Activated CD8-positive, alpha-beta T cell treated with anti-CD3 and anti-CD28 coated beads for 36 hours (primary cell): ENCODE data around the gene RICTOR. TPM values are rescaled to one million over a fixed set of nuclear protein-coding genes. Genes with fewer than 3 reads are reported as not detected.

Source experiments
- ATAC-seq: fragments of 200-7000 bp; cut with Tn5 transposase; one replicate; pipeline ENCODE4 v1.10.0; 2021; ENCODE audit warnings: mild to moderate bottlenecking, moderate library complexity
- CTCF ChIA-PET: fragments of 350-600 bp; sonication (Branson Sonifier 250); formaldehyde crosslinking; loops from one replicate; lab custom pipeline; 2021; ENCODE audit warnings: antibody characterized with exemption; lab: Charles Lee
- POLR2A ChIA-PET: fragments of 350-600 bp; sonication (Branson Sonifier 250); formaldehyde crosslinking; loops from one replicate; lab custom pipeline; 2021; ENCODE audit warnings: antibody characterized with exemption; lab: Charles Lee
- DNase-seq: peaks from one replicate; pipeline ENCODE4 v3.0.0-alpha.2; 2020
- H3K27ac Mint-ChIP-seq: one replicate; pipeline ENCODE4 v1.8.0; 2021; ENCODE audit warnings: mild to moderate bottlenecking, mixed read lengths
- H3K27me3 Mint-ChIP-seq: one replicate; pipeline ENCODE4 v1.8.0; 2021; ENCODE audit warnings: mixed read lengths
- H3K36me3 Mint-ChIP-seq: one replicate; pipeline ENCODE4 v1.8.0; 2021; ENCODE audit warnings: low read depth, mixed read lengths
- H3K4me1 Mint-ChIP-seq: one replicate; pipeline ENCODE4 v1.8.0; 2021; ENCODE audit warnings: low read depth, mixed read lengths
- H3K4me3 Mint-ChIP-seq: one replicate; pipeline ENCODE4 v1.8.0; 2021; ENCODE audit warnings: mild to moderate bottlenecking, moderate library complexity, mixed read lengths
- H3K9me3 Mint-ChIP-seq: one replicate; pipeline ENCODE4 v1.8.0; 2021; ENCODE audit warnings: mixed read lengths
- CTCF ChIP-seq: fragments of 200-600 bp; IDR thresholded peaks from one replicate; pipeline ENCODE4 v1.8.0; 2022; ENCODE audit warnings: antibody characterized with exemption, mild to moderate bottlenecking
- intact Hi-C: fragments of 100-400 bp; cut with micrococcal nuclease; formaldehyde crosslinking; loops from one replicate; pipeline ENCODE4 v1.10.0; 2022
- total RNA-seq, 2 experiments: library from RNA; stranded (reverse); gene quantifications; one replicate each; pipeline ENCODE4 v1.2.3, GENCODE V29; 2021

RICTOR gene
- total RNA-seq, 2 experiments from 2014 or later, result 23.9 to 26.1 TPM

DNA sequence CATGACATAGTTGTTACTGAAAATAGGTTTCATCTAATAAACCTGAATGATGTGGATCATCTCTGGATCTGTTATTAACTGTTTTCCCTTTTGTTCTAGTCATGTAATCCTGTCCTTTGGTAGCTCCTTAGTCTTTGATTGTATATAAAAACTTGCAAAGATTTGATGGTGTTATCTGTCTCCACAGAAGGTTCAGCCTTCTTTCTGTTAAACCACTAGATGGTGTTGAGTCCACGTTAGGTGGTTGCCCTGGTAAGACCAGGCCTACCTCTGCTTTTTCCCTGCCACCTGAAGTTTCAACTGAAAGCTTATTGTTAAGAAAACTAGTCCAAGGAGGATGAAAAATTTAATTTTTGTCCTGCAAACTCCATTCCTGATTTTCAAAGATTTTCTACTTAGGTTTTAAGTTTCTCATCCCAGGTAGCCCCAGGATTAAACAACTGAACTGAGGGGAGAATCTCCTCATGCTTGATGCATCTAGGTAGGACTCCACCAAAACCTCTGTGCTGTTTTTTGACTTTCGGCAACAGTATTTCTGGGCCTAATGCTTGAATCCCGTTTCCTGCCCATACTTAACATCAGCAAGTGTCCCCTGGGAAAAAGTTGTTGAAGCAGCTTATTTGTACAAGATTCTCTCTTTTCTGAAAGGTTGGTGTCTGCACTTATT lies 68.5 kb downstream of the RICTOR start:
- Mint-ChIP-seq H3K27me3 (no peaks in the 10 kb centered on the region), H3K4me3 (no peak overlapping the region), H3K36me3 (peaks cover 21% of the 10 kb centered on the region), H3K9me3 (peaks cover 6% of the 10 kb centered on the region), H3K27ac (peak overlapping the region; percentile 28), H3K4me1 (peaks cover 44% of the 10 kb centered on the region)
- DNase-seq (no peak), ATAC-seq (peak; percentile 71)
- intact Hi-C loops, result no loop called here
- TF ChIP-seq CTCF, result no peak
- CTCF ChIA-PET, result interaction anchor here (0.6 to 1.9 kb wide), 12 partner anchors 9 to 370 kb away, joined by 3 to 20 read pairs (median 3); no protein-coding TSS in a partner anchor
- POLR2A ChIA-PET, result no interaction called here

- H3K4me1 Mint-ChIP-seq, result peaks cover 43% of the 10 kb centered on the region
- POLR2A ChIA-PET, result no interaction called here
- TF ChIP-seq CTCF, result no peak
Measured at GRCh38 chr5:39001683-39002082, 72.5 kb downstream of the RICTOR start.

DNA sequence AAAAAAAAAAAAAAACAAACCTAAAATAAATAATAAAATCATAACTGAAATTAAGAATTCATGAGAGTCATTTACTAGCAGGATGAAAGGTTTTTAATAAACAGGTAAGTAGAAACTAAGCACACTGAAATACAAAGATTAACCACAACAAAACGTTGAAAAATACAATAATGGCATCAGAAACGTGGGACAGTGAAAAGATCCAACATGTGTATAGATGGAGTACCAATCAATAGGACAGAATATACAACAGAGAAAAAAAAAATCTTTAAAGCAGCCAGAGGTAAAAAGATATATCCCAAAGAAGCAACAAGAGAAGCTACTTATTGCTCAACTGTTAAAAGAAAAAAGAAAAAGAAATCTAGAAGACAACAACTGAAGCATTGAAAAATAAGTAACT lies 75.2 kb downstream of the RICTOR start:
- Mint-ChIP-seq H3K27ac (no peak overlapping the region), H3K9me3 (peaks cover 4% of the 10 kb centered on the region), H3K4me1 (peaks cover 33% of the 10 kb centered on the region), H3K36me3 (peaks cover 33% of the 10 kb centered on the region), H3K4me3 (no peak overlapping the region), H3K27me3 (no peaks in the 10 kb centered on the region)
- POLR2A ChIA-PET, result no interaction called here
- DNase-seq, result no peak
- CTCF ChIA-PET, result interaction anchor here (1.3 kb wide), 1 partner anchor 82 kb away, joined by 3 read pairs; no protein-coding TSS in a partner anchor
- ATAC-seq, result no peak
- intact Hi-C loops, result loop anchor here (10.0 kb wide), 1 partner anchor 76 kb away; the partner anchor contains the start of gene RICTOR
- no peak for TF ChIP-seq CTCF

More at GRCh38 chr5:39001683-39002082, 72.5 kb downstream of the RICTOR start:
- H3K27ac Mint-ChIP-seq, result peak overlapping the region; percentile 1
- no peak for DNase-seq
- ATAC-seq, result no peak
- intact Hi-C loops, result no loop called here
- no peaks in the 10 kb centered on the region for H3K27me3 Mint-ChIP-seq
- no peak overlapping the region for H3K4me3 Mint-ChIP-seq
- peaks cover 24% of the 10 kb centered on the region for H3K36me3 Mint-ChIP-seq
- CTCF ChIA-PET, result interaction anchor here (3.2 kb wide), 1 partner anchor 79 kb away, joined by 21 read pairs; no protein-coding TSS in a partner anchor
- H3K9me3 Mint-ChIP-seq, result peaks cover 4% of the 10 kb centered on the region

GRCh38 chr5:38997591-38997990 lies 76.6 kb downstream of the RICTOR start:
- H3K4me3 Mint-ChIP-seq, result no peak overlapping the region
- CTCF ChIA-PET, result interaction anchor here (1.4 kb wide), 2 partner anchors 21 to 285 kb away, joined by 3 read pairs; no protein-coding TSS in a partner anchor
- TF ChIP-seq CTCF, result no peak

DNA sequence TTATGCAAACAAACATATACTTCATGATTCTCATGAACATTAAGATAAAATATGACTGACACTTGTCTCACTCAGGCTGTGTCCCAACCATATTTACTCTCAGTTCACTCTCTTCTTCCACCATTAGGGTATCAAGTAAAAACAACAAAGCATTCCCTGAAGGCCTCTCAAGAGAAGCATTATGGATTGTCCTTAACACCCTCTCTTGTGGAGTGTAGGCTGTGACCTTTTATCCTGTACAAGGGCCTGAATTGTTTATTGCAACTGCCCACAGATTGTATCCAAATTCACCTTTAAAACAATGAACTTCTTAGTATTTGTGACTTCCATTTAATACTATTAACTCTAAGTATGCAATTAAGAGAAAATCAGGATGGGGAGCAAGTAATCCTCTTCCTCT lies 78.1 kb downstream of the RICTOR start:
- Mint-ChIP-seq H3K27ac (no peak overlapping the region), H3K4me3 (no peak overlapping the region), H3K27me3 (no peaks in the 10 kb centered on the region), H3K36me3 (peaks cover 30% of the 10 kb centered on the region), H3K4me1 (peaks cover 18% of the 10 kb centered on the region), H3K9me3 (peaks cover 4% of the 10 kb centered on the region)
- DNase-seq (no peak), ATAC-seq (no peak)
- intact Hi-C loops, result loop anchor here (10.0 kb wide), 1 partner anchor 79 kb away; the partner anchor contains the start of gene RICTOR
- POLR2A ChIA-PET, result no interaction called here
- no peak for TF ChIP-seq CTCF
- CTCF ChIA-PET, result interaction anchor here (1.7 kb wide), 1 partner anchor 84 kb away, joined by 8 read pairs; no protein-coding TSS in a partner anchor

More at GRCh38 chr5:38997591-38997990, 76.6 kb downstream of the RICTOR start:
- no peaks in the 10 kb centered on the region for H3K27me3 Mint-ChIP-seq
- ATAC-seq (no peak), DNase-seq (no peak)
- H3K4me1 Mint-ChIP-seq, result peaks cover 32% of the 10 kb centered on the region
- peaks cover 34% of the 10 kb centered on the region for H3K36me3 Mint-ChIP-seq
- POLR2A ChIA-PET, result no interaction called here
- H3K27ac Mint-ChIP-seq, result no peak overlapping the region
- intact Hi-C loops, result loop anchor here (10.0 kb wide), 1 partner anchor 77 kb away; the partner anchor contains the start of gene RICTOR
- peaks cover 4% of the 10 kb centered on the region for H3K9me3 Mint-ChIP-seq
